ENCODE results near the gene ADISSP. TPM values are rescaled to one million over a fixed set of nuclear protein-coding genes. Genes with fewer than 3 reads are reported as not detected.
A peak's percentile ranks its signal among the peaks of the same experiment; 100 is the strongest.

The ADISSP gene
- polyA plus RNA-seq, 3 donors, result 59.6 to 78.5 (median 68.5) TPM

- no peaks in the 10 kb centered on the region for H3K27me3 ChIP-seq (ENCODE audit: control insufficient read depth in 2 of 2, insufficient read depth in 2 of 2, low read length in 2 of 2)
- H3K36me3 ChIP-seq (replicated peaks in 1 of 2; ENCODE audit: control insufficient read depth in 1 of 2, insufficient read depth in 2 of 2, low read length in 2 of 2), result peaks cover 0 to under 1% of the 10 kb centered on the region in 2 donors
- H3K27ac Mint-ChIP-seq, result peak overlapping the region; percentile 80 to 93 (median 88)
- peaks cover under 1 to 4% of the 10 kb centered on the region in 2 donors for H3K36me3 Mint-ChIP-seq
- peaks cover 0 to 2% (median 0%) of the 10 kb centered on the region in 3 donors for H3K27me3 Mint-ChIP-seq (ENCODE audit: low read depth in 3 of 3)
- H3K27ac ChIP-seq (ENCODE audit: low read depth in 1 of 2, low read length in 2 of 2), result peak overlapping the region; percentile 73 to 83
- WGBS (ENCODE audit: insufficient coverage), result 2% methylated on average over 8 of the region's 21 CpGs
- peak overlapping the region; percentile 84 to 95 for H3K4me3 Mint-ChIP-seq
- H3K4me1 ChIP-seq (ENCODE audit: control insufficient read depth in 1 of 2, insufficient read depth in 2 of 2, low read length in 2 of 2), result peaks cover 60 to 71% of the 10 kb centered on the region in 2 donors
- intact Hi-C loops (cut with micrococcal nuclease), result loop anchor here (10.0 kb wide), 2 partner anchors 48 to 58 kb away; partner anchors contain the start of gene AP5S1 (in 1 of the 2)
- H3K9me3 Mint-ChIP-seq, result peaks cover 0 to 4% (median under 1%) of the 10 kb centered on the region in 7 donors
- H3K9me3 ChIP-seq (replicated peaks in 1 of 2; ENCODE audit: control insufficient read depth in 1 of 2, insufficient read depth in 1 of 2, low read length in 2 of 2), result no peaks in the 10 kb centered on the region
- H2AFZ ChIP-seq (ENCODE audit: insufficient read depth, low read depth, low read length, poor library complexity, severe bottlenecking), result peak overlapping the region; percentile 84
- TF ChIP-seq, protein P1, sequence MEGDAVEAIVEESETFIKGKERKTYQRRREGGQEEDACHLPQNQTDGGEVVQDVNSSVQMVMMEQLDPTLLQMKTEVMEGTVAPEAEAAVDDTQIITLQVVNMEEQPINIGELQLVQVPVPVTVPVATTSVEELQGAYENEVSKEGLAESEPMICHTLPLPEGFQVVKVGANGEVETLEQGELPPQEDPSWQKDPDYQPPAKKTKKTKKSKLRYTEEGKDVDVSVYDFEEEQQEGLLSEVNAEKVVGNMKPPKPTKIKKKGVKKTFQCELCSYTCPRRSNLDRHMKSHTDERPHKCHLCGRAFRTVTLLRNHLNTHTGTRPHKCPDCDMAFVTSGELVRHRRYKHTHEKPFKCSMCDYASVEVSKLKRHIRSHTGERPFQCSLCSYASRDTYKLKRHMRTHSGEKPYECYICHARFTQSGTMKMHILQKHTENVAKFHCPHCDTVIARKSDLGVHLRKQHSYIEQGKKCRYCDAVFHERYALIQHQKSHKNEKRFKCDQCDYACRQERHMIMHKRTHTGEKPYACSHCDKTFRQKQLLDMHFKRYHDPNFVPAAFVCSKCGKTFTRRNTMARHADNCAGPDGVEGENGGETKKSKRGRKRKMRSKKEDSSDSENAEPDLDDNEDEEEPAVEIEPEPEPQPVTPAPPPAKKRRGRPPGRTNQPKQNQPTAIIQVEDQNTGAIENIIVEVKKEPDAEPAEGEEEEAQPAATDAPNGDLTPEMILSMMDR (IDR thresholded peaks at IDR 0.05), result no peak
- peak overlapping the region; percentile 100 for H3K4me2 ChIP-seq (replicated peaks; ENCODE audit: extremely low read depth, low read length, poor library complexity, severe bottlenecking)
- peaks cover 49% of the 10 kb centered on the region for H3K79me2 ChIP-seq (ENCODE audit: insufficient read depth, low read length)
- H3K9ac ChIP-seq (ENCODE audit: insufficient read depth, low read length, poor library complexity, severe bottlenecking), result peak overlapping the region; percentile 69
- H3K4me1 Mint-ChIP-seq, result peaks cover 61% of the 10 kb centered on the region
- DNase-seq, result no peak
- H4K20me1 ChIP-seq (ENCODE audit: insufficient read depth, low read length), result peaks cover 7% of the 10 kb centered on the region
- peak overlapping the region; percentile 85 to 96 (median 86) for H3K4me3 ChIP-seq (replicated peaks in 1 of 3; ENCODE audit: low read depth in 2 of 3, low read length in 3 of 3)
These were observed 485 bp downstream of the ADISSP start for GRCh38 chr20:3767110-3767426.

- Mint-ChIP-seq H3K4me1 (peaks cover 66% of the 10 kb centered on the region), H3K9me3 (no peaks in the 10 kb centered on the region), H3K27me3 (ENCODE audit: low read depth in 3 of 3) (peaks cover 0 to 2% (median 0%) of the 10 kb centered on the region in 3 donors), H3K27ac (peak overlapping the region; percentile 80 to 93 (median 88)), H3K36me3 (peaks cover 5 to 9% of the 10 kb centered on the region in 2 donors), H3K4me3 (peak overlapping the region; percentile 84 to 95)
- Histone ChIP-seq H3K27ac (ENCODE audit: low read depth in 1 of 2, low read length in 2 of 2) (peak overlapping the region; percentile 73 to 83), H3K36me3 (replicated peaks in 1 of 2; ENCODE audit: control insufficient read depth in 1 of 2, insufficient read depth in 2 of 2, low read length in 2 of 2) (peaks cover 3 to 6% of the 10 kb centered on the region in 2 donors), H3K4me3 (replicated peaks in 1 of 3; ENCODE audit: low read depth in 2 of 3, low read length in 3 of 3) (peak overlapping the region; percentile 85 to 96 (median 86)), H4K20me1 (ENCODE audit: insufficient read depth, low read length) (peaks cover 7% of the 10 kb centered on the region), H3K4me2 (replicated peaks; ENCODE audit: extremely low read depth, low read length, poor library complexity, severe bottlenecking) (peak overlapping the region; percentile 100), H2AFZ (ENCODE audit: insufficient read depth, low read depth, low read length, poor library complexity, severe bottlenecking) (peak overlapping the region; percentile 84), H3K79me2 (ENCODE audit: insufficient read depth, low read length) (peaks cover 54% of the 10 kb centered on the region), H3K27me3 (ENCODE audit: control insufficient read depth in 2 of 2, insufficient read depth in 2 of 2, low read length in 2 of 2) (no peaks in the 10 kb centered on the region), H3K4me1 (ENCODE audit: control insufficient read depth in 1 of 2, insufficient read depth in 2 of 2, low read length in 2 of 2) (peaks cover 61 to 71% of the 10 kb centered on the region in 2 donors), H3K9ac (ENCODE audit: insufficient read depth, low read length, poor library complexity, severe bottlenecking) (peak overlapping the region; percentile 69), H3K9me3 (replicated peaks in 1 of 2; ENCODE audit: control insufficient read depth in 1 of 2, insufficient read depth in 1 of 2, low read length in 2 of 2) (no peaks in the 10 kb centered on the region)
- peak in 1 of 3 donors; percentile 40 for DNase-seq
- 0% methylated on average over 1 of the region's 9 CpGs for WGBS (ENCODE audit: insufficient coverage)
- TF ChIP-seq, protein P1 (IDR thresholded peaks at IDR 0.05), result no peak
- intact Hi-C loops (cut with micrococcal nuclease), result loop anchor here (10.0 kb wide), 2 partner anchors 48 to 58 kb away; partner anchors contain the start of gene AP5S1 (in 1 of the 2)
These were observed 987 bp downstream of the ADISSP start for GRCh38 chr20:3766422-3767109.

Measured in CD14-positive monocyte (primary cell).